Hematopoietic multipotent progenitor cell treated with erythropoietin and hydrocortisone succinate and interleukin-3 and kit ligand, for 15 days (in vitro differentiated cells): Measurements from ENCODE around the gene APBB1IP.
"Not testable (repeated sequence)": the region's sequence is repeated elsewhere in the genome, so short reads cannot be mapped to it uniquely, and the experiment has no call there.

Experiments used
- DNase-seq: peaks from one replicate; pipeline ENCODE4 v3.0.0-alpha.2; 2015; ENCODE audit warnings: low spot score

The APBB1IP gene

GRCh38 chr10:26556748-26557640 is 118.9 kb downstream of the APBB1IP start:
- DNase-seq, result peak; percentile 11

DNA sequence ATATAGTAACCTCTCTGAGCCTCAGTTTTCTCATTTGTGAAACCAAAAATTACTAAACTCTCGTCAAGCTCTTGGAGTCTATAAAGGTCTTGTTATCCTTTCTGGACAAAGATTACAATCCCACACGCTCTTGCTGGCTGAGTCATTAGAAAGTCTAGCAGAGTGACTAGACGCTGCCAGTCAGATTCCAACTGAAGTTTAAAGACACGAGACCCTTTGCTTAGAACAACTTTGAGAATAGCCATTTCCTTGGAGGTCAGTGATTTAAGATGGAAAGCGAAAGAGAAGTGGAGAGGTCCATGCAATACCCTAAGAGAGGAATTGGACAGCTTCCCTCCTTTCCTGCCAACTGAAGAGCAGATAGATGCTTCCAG is 119.5 kb downstream of the APBB1IP start:
- no peak for DNase-seq

DNA sequence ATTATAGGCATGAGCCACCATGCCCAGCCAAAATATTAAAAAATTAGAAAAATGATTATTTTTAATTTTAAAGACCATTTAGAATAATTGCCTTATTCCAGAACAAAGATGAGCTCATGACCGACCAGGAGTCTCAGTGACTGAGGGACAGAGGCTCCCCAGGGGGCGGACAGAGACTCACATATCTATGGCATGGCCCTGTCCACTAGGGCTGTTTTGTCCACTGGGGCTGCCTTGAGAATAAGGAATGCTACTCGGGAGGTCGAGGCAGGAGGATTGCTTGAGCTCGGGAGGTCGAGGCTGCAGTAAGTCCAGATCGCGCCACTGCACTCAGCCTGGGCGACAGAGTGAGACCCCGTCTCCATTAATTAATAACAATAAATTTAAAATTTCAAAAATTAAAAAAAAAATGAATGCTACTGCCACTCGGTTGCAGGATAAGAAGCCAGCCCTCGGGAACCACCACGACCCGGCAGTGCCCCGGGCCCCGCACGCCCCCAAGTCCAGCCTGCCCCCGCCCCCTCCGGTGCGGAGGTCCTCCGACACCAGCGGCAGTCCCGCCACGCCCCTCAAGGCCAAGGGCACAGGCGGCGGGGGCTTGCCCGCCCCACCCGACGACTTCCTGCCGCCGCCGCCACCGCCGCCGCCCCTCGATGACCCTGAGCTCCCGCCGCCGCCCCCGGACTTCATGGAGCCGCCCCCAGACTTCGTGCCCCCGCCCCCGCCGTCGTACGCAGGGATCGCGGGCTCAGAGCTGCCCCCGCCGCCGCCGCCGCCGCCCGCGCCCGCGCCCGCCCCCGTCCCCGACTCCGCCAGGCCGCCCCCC is 128.6 kb downstream of the APBB1IP start:
- no peak for DNase-seq

DNA sequence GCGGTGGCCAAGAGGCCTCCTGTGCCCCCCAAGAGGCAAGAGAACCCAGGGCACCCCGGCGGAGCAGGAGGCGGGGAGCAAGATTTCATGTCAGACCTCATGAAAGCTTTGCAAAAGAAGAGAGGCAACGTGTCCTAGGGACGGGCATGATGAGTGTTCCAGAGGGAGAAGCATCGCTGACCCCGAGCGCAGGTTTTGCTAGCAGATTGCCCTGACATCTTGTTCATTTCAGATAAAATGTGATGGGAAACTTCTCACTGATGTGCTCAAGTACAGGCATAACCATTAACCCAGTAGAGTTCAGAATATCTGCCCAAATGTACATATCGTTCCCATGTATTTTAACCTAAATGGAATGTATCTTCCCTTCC is 129.2 kb downstream of the APBB1IP start:
- no peak for DNase-seq

DNA sequence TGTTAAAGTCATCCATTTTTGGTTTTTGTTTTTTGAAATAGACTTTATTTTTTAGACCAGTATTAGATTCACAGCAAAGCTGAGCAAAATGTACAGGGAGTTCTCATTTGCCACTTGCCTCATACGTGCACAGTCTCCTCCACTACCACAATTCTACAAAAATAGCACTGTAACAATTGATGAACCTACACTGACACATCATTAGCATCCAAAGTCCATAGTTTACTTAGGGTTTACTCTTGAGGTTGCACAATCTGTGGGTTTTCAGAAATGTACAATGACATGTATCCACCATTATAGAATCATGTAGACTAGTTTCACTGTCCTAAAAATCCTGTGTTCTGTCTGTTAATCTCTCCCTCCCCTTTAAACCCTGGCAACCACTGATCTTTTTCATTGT is 133.5 kb downstream of the APBB1IP start:
- DNase-seq, result no peak

DNA sequence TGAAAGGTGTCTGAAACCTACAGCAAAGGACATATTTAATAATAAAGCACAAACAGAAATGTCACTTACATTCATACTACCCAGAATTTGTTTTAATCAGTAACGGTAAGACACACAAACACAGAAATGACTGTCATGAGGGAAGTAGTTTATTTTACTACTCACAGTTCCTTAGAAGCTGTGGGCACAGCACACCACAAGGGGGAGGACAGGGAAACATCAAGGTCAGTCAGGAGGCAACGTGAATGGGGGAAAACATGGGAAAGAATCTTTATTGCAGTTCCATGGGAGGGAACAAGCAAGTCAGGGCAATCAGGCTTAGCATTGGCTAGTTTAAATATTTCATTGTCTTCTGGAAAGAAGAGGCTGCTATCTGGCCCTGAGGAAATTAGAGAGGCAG is 135.5 kb downstream of the APBB1IP start:
- no peak for DNase-seq

GRCh38 chr10:26574783-26575182 is 136.6 kb downstream of the APBB1IP start:
- no peak for DNase-seq

DNA sequence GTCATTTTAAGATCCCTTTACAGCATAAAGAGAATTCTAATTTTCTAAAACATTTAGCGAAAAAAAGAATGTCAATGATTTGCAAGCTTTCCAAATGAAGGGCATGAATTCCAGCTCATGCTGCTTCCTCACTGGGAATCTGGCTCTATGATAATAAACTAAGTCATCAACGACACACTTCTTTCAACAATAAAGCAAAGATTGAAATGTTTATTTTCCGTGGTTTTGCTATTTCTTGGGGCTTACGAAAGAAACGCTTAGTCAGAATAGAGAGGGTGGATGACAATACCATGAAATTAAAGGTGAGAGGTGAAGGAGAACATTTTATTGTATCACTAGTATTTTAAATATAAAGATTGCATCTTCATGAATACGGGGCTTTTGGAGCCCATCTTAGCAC is 140.2 kb downstream of the APBB1IP start:
- DNase-seq, result not testable (repeated sequence)

DNA sequence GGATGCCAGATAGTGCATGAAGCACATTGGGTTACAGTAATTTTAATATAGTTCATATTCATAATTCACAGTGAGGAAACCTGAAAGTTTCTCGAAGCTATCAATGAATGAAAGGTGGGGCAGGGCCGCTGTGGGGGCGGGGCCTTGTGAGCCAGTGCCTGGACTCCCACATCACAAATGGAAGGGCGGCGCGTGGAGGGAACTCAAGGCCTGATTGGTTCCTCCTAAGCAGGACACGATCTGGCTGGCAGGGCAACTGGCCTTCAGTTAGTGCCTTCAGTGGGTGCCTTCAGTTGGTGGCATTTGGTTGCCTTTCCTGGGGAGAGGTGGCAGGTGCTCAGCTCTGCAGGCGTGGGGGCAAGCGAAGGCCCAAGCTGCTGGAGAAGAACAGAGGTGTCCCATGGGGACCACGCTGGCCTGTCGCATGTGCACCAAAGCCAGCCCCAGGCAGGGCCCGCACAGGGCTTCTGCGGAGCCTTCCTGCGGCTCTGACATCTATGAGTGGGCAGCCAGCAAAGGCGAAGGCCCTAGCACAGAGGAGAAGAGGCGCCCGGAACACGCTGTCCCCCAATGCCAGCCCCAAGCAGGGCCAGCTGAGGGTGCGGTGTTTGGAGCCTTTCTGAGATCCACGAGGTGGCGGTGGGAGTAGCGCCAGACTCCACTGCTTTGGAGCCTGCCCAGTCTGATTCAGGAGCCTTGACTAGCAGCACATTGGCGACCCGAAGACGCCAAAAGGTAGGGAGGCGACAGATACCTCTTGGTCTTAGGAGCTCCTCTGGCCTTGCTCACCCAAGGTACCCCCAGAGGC is 141.3 kb downstream of the APBB1IP start:
- DNase-seq, result no peak

GRCh38 chr10:26586211-26586610 is 148.1 kb downstream of the APBB1IP start:
- no peak for DNase-seq

DNA sequence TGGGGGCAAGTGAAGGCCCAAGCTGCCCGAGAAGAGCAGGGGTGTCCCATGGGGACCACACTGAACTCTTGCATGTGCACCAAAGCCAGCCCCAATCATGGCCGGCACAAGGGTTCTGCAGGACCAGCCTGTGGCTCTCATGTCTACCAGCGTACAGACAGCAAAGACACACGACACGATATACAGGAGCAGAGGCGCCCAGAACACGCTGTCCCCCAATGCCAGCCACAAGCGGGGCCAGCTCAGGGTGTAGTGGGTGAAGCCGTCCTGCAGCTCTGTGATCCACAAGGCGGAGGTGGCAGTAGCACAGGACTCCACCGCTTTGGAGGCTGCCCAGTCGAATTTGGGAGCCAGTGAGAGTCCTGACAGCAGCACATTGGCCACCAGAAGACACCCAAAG is 150.5 kb downstream of the APBB1IP start:
- no peak for DNase-seq

- not testable (repeated sequence) for DNase-seq
These were observed 151.7 kb downstream of the APBB1IP start for GRCh38 chr10:26589813-26590212.

DNA sequence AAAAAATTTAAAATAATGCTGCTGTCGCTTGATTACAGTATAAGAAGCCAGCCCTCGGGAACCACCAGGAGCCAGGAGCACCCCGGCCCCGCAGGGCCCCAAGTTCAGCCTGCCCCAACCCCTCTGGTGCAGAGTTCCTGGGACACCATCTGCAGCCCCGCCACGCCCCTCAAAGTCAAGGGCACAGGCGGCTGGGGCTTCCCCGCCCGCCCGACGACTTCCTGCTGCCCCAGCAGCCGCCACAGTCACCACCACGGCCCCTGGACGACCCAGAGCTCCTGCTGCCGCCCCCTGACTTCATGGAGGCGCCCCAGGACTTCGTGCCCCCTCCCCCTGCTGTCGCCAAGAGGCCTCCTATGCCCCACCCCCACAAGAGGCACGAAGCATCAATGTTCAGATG is 155.8 kb downstream of the APBB1IP start:
- no peak for DNase-seq

GRCh38 chr10:26603283-26603682 is 165.1 kb downstream of the APBB1IP start:
- DNase-seq, result not testable (repeated sequence)

GRCh38 chr10:26604320-26605093 is 166.4 kb downstream of the APBB1IP start:
- not testable (repeated sequence) for DNase-seq

DNA sequence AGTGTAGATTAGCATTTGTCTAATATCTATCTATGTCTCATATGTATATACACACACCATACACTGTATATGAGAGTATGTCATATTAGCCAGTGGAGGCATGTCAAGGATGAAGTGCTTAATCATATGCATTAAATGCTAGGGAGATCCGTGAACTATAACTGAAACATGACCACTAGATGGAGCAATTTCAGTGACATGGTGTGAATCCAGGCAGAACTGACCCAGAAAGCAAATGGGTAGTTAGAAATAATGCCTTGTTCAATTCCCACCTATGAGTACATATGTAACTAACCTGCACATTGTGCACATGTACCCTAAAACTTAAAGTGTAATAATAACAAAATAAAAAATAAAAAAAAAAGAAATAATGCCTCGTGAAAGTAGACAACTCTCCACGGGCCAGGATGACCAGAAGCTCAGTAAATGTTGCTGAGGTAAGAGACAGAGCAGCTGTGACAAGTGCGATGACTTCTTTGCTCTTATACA is 168.3 kb downstream of the APBB1IP start:
- not testable (repeated sequence) for DNase-seq

DNA sequence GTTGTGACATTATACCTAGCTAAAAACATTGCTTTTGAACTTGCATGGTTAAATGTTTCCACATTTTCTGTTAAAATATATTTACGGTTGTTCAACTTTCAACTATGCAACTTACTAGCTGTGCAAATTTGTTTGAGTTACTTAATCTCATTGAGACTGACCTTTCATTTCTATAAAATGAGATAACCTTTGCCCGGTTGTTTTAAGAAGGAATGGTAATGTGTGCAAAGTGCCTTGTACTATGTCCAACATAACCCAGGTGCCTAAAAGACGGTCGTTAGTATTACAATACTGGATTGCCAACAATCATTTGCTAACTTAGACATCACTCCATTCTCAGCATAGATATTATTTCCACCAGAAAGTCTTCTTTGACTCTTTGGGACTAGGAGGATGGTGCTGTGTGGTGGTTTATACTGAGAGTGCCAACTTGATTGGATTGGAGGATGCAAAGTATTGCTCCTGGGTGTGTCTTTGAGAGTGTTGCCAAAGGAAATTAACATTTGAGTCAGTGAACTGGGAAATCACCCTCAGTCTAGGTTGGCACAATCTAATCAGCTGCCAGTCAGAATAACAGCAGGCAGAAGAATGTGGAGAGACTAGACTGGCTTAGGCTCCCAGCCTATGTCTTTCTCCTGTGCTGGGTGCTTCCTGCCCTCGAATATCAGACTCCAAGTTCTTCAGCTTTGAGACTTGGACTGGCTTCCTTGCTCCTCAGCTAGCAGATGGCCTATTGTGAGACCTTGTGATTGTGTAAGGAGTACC is 174.2 kb downstream of the APBB1IP start:
- DNase-seq, result no peak
